Measurements from ENCODE around the gene MAGEE2.
"Not testable (repeated sequence)": the region's sequence is repeated elsewhere in the genome, so short reads cannot be mapped to it uniquely, and the experiment has no call there.

MAGEE2 gene

DNA sequence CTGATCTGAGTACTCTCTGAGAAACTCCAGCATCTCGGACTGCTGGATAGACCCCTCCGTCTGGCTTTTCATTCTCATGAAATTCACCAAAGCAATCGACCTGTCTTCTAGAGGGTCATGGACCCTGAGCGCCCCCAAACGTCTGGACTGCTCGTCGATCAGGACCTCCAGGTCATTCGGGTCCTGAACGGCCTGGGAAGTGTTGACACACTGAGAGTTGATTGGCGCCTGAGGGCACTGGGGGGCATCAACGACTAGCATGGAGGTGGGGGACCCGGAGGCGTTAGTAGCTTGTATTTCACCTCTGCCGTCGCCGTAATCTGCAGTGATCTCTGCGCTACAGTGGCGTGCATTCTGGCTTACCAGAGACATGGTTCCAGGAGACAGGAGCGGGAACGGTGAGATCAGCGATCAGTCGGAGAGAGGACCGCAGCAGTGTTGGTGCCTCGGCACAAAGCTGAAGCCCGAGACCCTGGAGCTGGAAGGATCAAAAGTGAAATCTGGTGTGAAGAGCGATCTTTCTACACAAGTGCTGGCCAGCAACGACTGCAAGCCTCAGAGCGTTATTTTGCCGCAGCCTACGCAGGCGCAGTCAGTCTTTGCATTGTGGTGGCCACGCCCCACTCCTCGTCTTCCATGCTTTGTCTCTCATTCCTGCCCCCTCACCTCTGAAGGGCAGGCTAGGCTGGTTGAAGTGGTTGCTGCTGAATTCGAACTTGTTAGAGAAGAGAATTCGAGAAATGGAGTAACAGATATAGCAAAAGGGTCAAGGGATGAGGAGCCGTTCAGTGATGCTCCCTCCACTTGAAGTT, at the start of gene MAGEE2:
Gene MAGEE2 (minus strand): TSS at position 575 of the 812 bp plus-strand sequence. CDS start 203 bp downstream, at position 372.
- DNase-seq = no peak

GRCh38 chrX:75786290-75786689, 1.2 kb upstream of the MAGEE2 start:
- no peak for DNase-seq

- DNase-seq = no peak
Measured at GRCh38 chrX:75781611-75782010, 3.4 kb downstream of the MAGEE2 start.

DNA sequence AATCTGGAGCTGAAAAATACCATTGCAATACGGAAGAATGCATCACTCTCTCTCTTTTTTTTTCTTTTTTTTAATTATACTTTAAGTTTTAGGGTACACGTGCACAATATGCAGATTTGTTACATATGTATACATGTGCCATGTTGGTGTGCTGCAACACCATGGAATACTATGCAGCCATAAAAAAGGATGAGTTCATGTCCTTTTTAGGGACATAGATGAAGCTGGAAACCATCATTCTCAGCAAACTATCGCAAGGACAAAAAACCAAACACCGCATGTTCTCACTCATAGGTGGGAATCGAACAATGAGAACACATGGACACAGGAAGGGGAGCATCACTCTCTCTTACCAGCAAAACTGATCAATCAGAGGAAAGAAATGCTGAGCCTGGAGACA, 17.0 kb downstream of the MAGEE2 start:
- not testable (repeated sequence) for DNase-seq

DNA sequence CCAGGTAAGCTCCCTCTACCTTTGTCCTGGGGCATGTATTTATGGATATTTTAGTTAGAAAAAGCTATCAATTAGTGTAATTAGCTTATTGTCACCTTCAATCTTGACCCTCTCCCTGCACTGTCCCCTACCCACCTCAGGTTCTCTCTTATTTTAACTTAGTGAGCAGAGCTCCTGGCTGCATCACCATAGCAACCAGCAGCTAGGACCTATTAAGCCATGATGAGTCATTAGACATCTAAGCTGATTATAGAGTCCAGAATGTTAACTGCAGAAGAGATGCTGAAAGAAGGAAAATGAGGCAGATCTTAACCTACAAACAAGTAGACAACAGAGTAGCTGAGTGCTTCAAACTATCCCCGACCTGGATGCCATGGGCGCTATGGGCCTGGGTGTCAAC, 36.6 kb downstream of the MAGEE2 start:
- DNase-seq = no peak

DNA sequence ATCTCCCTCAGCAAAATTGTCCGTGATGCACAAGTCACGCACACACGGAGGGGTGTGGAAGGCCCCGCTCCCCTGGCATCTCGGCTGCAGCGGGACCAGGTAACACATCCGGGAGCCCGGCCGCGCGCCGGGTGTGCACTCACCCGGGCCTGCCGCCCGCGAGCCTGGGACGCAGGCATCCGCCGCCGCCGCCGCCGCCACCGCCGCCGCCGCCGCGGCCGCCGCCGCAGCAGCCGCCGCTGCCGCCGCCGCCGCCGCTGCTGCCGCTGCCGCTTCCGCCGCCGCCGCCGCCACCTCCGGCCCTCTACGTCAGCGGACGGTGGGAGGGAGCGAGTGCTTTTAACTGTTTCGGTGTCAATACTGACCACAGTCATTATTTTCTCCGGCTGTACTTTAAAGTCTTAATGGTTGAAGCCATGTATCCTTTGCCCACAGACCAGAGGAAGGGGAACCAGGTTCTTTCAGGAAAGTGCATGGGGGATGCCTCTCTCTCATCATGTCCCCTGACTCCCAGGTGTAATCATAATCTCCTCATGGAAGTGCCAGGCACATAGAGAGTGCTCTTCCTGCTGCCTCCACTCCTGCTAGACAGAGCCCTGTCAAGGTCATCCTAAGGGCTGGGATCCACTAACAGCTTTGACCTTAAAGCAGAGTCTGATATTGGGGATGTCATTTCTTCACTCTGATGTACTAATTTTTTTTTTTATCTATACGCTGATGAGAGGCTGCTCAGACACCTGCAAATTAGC, 38.0 kb downstream of the MAGEE2 start:
- DNase-seq = peak; percentile 35 to 55 (median 47)

All from suppressor macrophage treated with lipopolysaccharide for 1 hour (primary cell).